Fibroblast of pulmonary artery (primary cell): ENCODE measurements around the gene ALG9.

Source experiments
- DNase-seq: peaks from one replicate; pipeline ENCODE4 v3.0.0-alpha.2; 2010; ENCODE audit warnings: low read depth
- H3K4me3 ChIP-seq: replicated peaks from 2 replicates; pipeline ENCODE4 v1.5.1; 2011; ENCODE audit warnings: low read depth, mild to moderate bottlenecking, control low read depth, low read length, moderate library complexity
- TF ChIP-seq, protein P1 (sequence below): IDR thresholded peaks from 2 replicates; pipeline ENCODE4 v1.5.1; 2011; ENCODE audit warnings: mild to moderate bottlenecking, control low read depth, low read length, inconsistent platforms; ENCODE audit errors: missing control alignments

Gene ALG9

DNA sequence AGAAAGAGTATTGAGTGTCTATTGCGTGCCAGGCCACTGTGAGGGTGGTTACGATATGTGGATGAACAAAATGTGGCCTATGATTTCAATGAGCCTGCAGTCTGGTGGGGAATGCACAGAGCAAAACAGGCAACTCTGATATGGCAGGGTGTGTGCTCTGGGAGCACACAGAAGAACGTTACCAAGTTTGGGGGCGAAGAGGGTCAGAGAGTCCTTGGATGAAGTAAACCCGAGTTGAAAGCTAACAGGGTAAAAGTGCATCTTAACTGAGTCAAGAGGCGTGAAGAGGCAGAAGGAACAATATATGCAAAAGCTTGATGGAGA lies 8.2 kb upstream of the ALG9 start:
- DNase-seq: no peak

DNA sequence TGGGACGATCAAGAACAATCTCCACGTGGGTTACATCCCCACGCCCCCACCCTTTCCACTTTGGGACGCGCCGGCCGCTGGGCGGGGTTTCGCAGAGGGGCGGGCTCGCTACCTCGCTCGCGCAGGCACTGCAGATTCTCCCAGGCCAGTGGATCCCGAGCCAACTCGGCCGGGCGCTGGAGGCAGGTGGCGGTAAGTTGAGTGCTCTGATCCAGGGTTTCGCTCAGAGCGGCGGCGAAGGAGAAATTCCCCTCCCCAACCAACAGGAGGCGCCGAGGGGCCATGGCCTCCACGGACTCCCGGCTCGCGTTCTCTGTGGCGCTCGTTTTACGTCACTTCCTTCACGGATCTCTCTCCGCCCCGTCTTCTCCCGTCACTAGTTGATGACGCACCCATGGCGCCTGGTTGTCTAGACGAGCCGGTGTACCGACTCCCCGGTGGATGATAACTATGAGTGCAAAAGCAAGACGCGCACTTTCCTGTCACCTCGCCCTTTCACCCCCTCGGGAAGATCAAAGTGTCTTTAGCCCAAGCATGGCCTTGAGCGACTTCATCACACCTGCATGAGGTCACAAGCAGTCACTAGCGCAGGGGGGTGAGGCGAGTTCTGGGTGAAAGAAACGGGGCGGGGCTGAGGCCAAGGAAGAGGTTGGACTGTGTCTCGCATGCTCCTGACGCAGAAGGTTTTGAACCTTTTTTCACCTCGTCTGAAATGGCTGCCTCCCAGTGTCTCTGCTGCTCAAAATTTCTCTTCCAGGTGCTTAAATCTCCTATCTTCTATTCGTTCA lies 7.7 kb upstream of the ALG9 start, which contains the start of the genes CFAP68 and FDXACB1:
Gene CFAP68 (plus strand): TSS at position 693 of the 788 bp plus-strand sequence. CDS start 20 bp downstream, at position 713.
Gene FDXACB1 (minus strand): TSS at position 317 of the 788 bp plus-strand sequence. CDS start 33 bp downstream, at position 284.
- peak within 1 kb of the TSS; percentile 74 for H3K4me3 ChIP-seq
- TF ChIP-seq, protein P1, sequence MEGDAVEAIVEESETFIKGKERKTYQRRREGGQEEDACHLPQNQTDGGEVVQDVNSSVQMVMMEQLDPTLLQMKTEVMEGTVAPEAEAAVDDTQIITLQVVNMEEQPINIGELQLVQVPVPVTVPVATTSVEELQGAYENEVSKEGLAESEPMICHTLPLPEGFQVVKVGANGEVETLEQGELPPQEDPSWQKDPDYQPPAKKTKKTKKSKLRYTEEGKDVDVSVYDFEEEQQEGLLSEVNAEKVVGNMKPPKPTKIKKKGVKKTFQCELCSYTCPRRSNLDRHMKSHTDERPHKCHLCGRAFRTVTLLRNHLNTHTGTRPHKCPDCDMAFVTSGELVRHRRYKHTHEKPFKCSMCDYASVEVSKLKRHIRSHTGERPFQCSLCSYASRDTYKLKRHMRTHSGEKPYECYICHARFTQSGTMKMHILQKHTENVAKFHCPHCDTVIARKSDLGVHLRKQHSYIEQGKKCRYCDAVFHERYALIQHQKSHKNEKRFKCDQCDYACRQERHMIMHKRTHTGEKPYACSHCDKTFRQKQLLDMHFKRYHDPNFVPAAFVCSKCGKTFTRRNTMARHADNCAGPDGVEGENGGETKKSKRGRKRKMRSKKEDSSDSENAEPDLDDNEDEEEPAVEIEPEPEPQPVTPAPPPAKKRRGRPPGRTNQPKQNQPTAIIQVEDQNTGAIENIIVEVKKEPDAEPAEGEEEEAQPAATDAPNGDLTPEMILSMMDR: peak; percentile 89
- DNase-seq: peak; percentile 99

More for the DNA sequence above, 8.2 kb upstream of the ALG9 start:
- TF ChIP-seq, protein P1: no peak
- H3K4me3 ChIP-seq: peak overlapping the region; percentile 74

DNA sequence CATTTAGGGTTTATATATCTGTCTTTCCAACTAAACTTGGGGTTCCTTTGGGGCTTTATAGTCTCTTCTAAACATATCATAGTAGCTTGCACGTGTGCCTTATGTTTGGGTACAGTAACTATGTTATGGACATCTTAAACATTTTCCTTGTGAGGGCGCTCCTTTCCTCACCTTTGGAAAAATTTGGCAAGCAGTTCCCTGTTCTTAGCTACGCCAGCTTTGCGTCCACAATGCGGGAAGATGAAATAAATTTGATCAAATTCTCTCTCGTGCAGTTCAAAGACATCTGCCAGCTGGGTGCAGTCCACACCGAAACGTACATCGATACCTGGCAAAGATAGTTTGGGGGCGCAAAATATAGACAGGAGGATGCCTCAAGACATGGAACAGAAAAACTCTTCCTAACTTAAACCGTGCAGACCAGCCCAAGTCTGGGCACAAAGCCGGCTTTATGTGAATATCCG lies 7.0 kb upstream of the ALG9 start:
- TF ChIP-seq, protein P1: no peak
- H3K4me3 ChIP-seq: peak overlapping the region; percentile 74
- peak; percentile 42 for DNase-seq

DNA sequence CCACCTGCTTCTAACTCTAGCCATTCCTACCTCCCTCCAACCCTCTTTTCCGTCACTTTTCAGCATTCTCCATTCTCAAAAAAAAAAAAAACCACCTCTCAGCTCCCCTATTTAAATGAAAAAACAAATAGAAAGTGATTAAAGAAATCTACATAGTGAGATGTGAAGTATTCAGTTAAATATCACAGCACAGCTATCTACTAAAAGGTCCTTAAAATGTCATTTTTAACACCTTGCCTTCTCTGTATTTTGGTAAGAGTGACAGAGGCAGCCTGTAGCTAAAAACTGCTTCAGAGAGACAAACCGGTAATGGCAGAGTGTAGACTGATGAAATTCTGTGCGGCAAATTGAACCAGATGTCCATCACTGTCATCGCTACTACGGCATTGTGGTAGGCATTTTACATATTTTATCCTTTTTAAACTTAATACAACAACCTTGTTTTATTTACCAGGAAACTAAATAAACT lies 346 bp upstream of the ALG9 start:
- no peak for DNase-seq
- peak overlapping the region; percentile 71 for H3K4me3 ChIP-seq
- TF ChIP-seq, protein P1: no peak

DNA sequence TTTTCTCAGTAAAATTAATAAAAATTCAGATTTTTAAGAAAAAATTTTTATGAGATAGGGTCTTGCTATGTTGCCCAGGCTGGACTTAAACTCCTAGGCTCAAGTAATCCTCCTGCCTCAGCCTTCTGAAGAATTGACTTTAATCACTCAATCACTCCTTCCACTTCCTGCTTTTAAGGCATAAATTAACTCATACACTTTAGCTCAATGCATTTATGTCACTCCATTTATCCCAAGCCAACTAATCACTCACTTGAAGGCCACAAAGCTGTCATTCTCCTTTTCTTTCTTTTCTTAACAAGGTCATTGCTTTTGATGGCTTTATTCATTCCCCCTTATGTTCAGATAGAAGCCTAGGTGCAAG lies 877 bp downstream of the ALG9 start:
- TF ChIP-seq, protein P1: no peak
- H3K4me3 ChIP-seq: peak overlapping the region; percentile 71
- no peak for DNase-seq

DNA sequence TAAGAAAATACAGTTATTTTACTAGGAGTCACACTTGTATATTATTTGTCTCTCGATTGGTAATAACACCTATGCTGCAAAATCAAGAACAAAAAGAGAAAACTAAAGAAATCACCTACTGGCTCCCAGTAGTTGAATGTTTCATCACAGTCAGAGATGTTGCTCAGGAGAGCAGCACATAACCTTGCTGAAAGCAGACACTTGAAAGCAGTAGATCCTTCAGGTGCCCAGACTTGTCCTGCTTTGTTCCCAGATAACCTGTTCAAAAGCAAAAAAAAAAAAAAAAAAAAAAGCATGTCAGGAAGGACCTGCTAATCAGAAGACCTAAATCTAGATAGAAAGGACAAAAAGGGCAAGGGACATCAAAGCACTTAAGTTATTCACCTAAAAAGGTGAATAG lies 1.3 kb downstream of the ALG9 start:
- H3K4me3 ChIP-seq: no peak overlapping the region
- no peak for DNase-seq
- TF ChIP-seq, protein P1: no peak
